ENCODE data around the gene SHISA6.

Gene SHISA6

GRCh38 chr17:11515901-11516300 is 274.9 kb downstream of the SHISA6 start:
- H3K4me3 ChIP-seq (ENCODE audit: low read depth, low read length) = no peak overlapping the region
- no peak for DNase-seq (ENCODE audit: low read depth)
- TF ChIP-seq, protein P1, sequence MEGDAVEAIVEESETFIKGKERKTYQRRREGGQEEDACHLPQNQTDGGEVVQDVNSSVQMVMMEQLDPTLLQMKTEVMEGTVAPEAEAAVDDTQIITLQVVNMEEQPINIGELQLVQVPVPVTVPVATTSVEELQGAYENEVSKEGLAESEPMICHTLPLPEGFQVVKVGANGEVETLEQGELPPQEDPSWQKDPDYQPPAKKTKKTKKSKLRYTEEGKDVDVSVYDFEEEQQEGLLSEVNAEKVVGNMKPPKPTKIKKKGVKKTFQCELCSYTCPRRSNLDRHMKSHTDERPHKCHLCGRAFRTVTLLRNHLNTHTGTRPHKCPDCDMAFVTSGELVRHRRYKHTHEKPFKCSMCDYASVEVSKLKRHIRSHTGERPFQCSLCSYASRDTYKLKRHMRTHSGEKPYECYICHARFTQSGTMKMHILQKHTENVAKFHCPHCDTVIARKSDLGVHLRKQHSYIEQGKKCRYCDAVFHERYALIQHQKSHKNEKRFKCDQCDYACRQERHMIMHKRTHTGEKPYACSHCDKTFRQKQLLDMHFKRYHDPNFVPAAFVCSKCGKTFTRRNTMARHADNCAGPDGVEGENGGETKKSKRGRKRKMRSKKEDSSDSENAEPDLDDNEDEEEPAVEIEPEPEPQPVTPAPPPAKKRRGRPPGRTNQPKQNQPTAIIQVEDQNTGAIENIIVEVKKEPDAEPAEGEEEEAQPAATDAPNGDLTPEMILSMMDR (conservative IDR thresholded peaks at IDR 0.05; ENCODE audit: low read depth, low read length) = no peak

DNA sequence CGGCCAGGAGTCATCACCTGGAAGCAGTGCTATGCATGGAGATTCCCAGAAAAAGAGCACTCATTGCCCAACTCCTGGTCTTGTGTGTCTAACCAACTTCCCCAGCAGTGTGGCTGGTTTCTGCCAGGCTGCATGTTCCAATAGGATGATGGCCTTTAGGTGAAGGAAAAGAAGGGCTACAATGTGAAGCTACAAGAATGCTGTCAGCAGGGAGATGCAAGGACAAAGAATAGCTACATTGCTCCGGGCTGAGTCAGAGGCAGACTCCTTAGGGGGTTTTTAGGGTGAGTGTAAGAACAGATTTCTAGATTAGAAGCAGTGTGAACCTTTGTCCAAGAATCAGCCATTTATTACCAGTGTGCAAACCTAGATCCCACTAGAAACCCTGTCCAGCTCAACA is 294.2 kb downstream of the SHISA6 start:
- H3K4me3 ChIP-seq (ENCODE audit: low read depth, low read length) = no peak overlapping the region
- TF ChIP-seq, protein P1 (conservative IDR thresholded peaks at IDR 0.05; ENCODE audit: low read depth, low read length) = no peak
- DNase-seq (ENCODE audit: low read depth) = no peak

DNA sequence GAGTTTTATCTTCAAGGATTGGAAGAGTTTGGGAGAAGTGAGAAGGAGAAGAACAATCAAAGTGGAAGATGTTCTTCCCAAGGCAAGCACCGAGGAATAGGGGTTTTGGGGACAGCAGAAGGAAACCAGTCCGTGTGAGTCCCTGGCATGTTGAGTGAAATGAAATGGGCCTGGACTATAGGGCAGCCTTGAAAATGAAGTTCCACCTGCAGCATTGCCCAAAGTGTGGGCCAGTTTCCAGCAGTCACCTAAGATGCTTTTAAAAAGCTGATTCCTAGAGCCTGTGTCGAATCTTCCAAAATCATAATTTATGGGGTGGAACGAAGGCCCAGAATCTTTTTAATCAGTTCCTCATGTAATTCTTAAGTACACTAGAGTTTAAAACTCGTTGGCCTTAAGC is 297.4 kb downstream of the SHISA6 start:
- no peak overlapping the region for H3K4me3 ChIP-seq (ENCODE audit: low read depth, low read length)
- no peak for DNase-seq (ENCODE audit: low read depth)
- TF ChIP-seq, protein P1 (conservative IDR thresholded peaks at IDR 0.05; ENCODE audit: low read depth, low read length) = no peak

DNA sequence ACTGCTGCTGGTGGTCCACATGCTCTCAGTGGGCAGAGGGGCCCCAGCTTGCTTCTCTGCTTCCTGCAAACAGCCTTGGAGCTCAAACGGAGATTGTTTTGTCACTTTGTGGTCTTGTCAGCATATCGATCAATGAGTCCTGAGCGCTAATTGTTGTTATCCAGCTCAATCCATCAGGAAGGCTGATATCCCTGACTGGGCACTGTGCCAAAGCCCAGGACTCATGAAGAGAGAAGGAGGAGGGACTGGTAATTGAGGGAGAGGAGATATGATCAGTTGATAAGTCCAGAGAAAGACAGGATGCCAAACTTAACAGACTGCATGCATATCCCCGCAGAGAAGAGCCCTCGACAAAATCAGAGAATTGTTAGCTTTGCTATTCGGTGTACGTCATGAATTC is 298.6 kb downstream of the SHISA6 start:
- no peak for DNase-seq (ENCODE audit: low read depth)
- TF ChIP-seq, protein P1 (conservative IDR thresholded peaks at IDR 0.05; ENCODE audit: low read depth, low read length) = no peak
- no peak overlapping the region for H3K4me3 ChIP-seq (ENCODE audit: low read depth, low read length)

- TF ChIP-seq, protein P1 (conservative IDR thresholded peaks at IDR 0.05; ENCODE audit: low read depth, low read length) = no peak
- H3K4me3 ChIP-seq (ENCODE audit: low read depth, low read length) = no peak overlapping the region
- no peak for DNase-seq (ENCODE audit: low read depth)
Observed at GRCh38 chr17:11545002-11545401, 304.0 kb downstream of the SHISA6 start.

DNA sequence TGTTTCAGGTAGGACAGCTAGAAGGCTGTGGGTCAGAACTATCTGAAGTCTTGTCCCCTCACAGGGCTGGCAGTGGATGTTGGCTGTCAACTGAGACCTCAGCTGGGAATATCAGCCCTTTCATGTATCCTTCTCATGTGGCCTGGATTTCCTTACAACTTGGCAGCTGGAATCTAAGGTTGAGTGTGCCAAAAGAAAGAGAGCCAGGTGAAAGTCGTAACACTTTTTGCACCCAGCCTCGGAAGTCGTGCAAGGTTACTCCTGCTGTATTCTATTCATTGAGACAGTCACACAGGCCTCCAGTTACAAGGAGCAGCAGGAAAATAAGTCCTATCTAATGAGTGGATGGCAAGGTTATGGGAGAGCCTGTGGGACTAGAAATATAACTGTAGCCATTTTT is 304.7 kb downstream of the SHISA6 start:
- H3K4me3 ChIP-seq (ENCODE audit: low read depth, low read length) = no peak overlapping the region
- DNase-seq (ENCODE audit: low read depth) = no peak
- TF ChIP-seq, protein P1 (conservative IDR thresholded peaks at IDR 0.05; ENCODE audit: low read depth, low read length) = no peak

DNA sequence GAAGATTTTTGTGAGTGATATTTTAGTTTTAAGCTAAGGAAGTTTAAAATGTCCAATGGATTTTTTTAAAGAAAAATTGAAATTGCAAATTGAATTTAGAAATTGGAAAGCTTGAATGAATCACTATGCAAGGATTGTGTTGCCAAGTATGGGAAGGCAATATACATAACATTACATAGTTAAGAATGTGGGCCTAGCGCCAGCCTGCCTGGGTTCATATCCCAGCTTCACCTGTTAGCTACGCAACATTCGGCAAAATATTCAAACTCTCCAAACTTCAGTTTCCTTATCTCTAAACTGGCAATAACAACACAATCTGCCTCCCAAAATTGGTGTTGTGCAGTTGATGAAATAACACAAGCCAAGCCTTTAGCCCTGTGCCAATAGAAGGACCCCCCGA is 306.8 kb downstream of the SHISA6 start:
- TF ChIP-seq, protein P1 (conservative IDR thresholded peaks at IDR 0.05; ENCODE audit: low read depth, low read length) = no peak
- no peak for DNase-seq (ENCODE audit: low read depth)
- H3K4me3 ChIP-seq (ENCODE audit: low read depth, low read length) = no peak overlapping the region
